Prostate gland (tissue), 2 donors: ENCODE measurements around the gene TOP2B.

Source experiments
- POLR2AphosphoS5 ChIP-seq: sonication (generic); formaldehyde crosslinking; IDR thresholded peaks from one replicate; pipeline ENCODE4 v1.6.1; 2017; ENCODE audit warnings: antibody characterized with exemption
- TF ChIP-seq, protein P1 (sequence below), 4 experiments: fragments of 200-600 bp in 2 of 4; fragments of 450-650 bp in 2 of 4; sonication (generic) in 2 of 4; IDR thresholded peaks; 1 replicate in 3 of 4; 2 replicates in 1 of 4; pipeline ENCODE4 v1.5.1; 2016 to 2019; ENCODE audit warnings: antibody characterized with exemption in 4 of 4, mild to moderate bottlenecking in 2 of 4, moderate library complexity in 2 of 4

DNA sequence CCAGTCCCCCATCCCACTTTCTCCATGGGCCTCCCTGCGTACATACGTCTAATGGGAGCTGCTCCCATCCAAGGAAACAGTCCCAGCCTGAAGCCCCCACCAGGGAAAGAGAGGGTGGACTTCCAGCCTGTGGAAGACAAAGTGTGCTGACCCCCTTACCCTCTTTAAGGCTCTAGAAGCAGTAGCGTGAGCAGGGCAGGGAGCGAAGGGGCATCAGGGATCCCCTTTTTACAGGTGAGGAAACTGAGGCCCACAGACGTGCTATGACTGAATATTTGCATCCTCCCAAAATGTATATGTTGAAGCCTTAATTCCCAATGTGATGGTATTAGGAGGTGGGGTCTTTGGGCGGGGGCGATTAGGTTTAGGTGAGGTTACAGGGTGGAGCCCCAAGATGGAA is 83.4 kb downstream of the TOP2B start:
- TF ChIP-seq, protein P1, sequence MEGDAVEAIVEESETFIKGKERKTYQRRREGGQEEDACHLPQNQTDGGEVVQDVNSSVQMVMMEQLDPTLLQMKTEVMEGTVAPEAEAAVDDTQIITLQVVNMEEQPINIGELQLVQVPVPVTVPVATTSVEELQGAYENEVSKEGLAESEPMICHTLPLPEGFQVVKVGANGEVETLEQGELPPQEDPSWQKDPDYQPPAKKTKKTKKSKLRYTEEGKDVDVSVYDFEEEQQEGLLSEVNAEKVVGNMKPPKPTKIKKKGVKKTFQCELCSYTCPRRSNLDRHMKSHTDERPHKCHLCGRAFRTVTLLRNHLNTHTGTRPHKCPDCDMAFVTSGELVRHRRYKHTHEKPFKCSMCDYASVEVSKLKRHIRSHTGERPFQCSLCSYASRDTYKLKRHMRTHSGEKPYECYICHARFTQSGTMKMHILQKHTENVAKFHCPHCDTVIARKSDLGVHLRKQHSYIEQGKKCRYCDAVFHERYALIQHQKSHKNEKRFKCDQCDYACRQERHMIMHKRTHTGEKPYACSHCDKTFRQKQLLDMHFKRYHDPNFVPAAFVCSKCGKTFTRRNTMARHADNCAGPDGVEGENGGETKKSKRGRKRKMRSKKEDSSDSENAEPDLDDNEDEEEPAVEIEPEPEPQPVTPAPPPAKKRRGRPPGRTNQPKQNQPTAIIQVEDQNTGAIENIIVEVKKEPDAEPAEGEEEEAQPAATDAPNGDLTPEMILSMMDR (IDR thresholded peaks at IDR 0.05) = no peak
- TF ChIP-seq POLR2AphosphoS5 = no peak
